GM19467 (cell line): ENCODE data around the gene TMPRSS2.
"Not testable (repeated sequence)": the region's sequence is repeated elsewhere in the genome, so short reads cannot be mapped to it uniquely, and the experiment has no call there.

Experiments
- ATAC-seq: cut with Tn5 transposase; IDR thresholded peaks from one replicate; pipeline ENCODE4 v1.9.1; 2021; ENCODE audit warnings: mild to moderate bottlenecking, moderate library complexity; ENCODE audit not compliant: unreplicated experiment

The TMPRSS2 gene

DNA sequence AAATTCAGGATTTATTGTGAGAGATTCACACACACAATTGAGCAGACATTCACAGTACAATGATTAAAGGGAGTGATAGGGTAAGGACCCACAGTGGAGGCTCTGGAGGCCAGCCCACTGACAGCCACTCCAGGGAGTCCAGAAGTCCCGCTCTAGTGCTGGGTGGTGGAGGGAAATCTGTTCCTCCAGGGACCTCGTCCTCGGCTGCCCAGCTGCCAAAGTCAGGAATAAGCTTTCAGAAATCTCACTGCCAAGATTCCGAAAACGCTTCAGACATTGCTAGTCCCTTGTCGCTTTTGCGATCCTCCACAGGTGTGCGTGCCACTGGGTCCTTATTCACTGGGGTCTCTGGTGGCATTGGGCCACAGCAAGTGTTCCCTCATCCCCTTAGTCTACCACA lies 79.6 kb downstream of the TMPRSS2 start:
- ATAC-seq: no peak

DNA sequence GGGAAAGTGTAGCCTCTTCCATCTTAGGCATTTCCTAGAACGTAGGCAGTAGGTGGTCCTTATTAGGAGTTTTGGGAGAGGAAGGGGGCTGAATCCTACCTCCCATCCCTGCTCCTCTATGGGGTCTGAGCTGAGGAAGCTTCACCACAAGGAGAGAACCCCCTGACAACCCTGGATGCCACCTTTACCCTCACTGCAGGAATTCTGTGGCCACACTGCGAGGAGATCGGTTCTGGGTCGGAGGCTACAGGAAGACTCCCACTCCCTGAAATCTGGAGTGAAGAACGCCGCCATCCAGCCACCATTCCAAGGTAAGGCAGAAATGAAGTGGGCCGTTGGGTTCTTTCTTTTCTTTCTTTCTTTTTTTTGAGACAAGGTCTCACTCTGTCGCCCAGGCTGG lies 80.4 kb downstream of the TMPRSS2 start:
- ATAC-seq: no peak

DNA sequence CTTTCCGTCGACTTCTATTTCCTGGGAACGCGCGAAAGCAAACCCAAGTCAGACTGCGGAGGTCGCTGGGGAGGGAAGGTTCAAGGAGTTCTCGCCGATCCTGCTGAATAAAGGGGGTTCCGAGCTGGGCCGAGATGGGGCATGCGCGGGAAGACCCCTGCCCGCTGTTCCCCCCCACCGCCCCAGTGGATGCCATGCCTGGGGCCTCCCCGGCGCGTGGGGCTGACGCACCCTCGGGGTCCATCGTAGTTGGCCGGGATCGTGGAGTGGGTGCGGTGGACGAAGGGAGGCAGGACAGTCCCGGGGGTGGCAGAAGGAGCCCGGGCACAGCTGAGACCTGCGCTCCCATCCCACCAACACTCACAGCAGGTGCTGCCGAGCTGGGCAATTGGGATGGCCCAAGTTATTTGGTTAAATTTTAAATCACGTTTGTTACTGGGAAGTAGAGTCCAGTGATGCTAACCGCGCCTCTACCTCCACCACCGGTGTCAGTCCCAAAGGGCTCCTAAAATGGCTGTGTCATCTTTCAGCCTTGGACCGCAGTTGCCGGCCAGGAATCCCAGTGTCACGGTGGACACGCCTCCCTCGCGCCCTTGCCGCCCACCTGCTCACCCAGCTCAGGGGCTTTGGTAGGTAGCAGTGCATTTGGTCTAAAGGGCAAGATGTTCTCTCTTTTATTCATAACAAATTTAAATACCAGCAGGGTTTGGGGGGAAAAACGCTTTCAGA lies 81.1 kb downstream of the TMPRSS2 start:
- no peak for ATAC-seq

DNA sequence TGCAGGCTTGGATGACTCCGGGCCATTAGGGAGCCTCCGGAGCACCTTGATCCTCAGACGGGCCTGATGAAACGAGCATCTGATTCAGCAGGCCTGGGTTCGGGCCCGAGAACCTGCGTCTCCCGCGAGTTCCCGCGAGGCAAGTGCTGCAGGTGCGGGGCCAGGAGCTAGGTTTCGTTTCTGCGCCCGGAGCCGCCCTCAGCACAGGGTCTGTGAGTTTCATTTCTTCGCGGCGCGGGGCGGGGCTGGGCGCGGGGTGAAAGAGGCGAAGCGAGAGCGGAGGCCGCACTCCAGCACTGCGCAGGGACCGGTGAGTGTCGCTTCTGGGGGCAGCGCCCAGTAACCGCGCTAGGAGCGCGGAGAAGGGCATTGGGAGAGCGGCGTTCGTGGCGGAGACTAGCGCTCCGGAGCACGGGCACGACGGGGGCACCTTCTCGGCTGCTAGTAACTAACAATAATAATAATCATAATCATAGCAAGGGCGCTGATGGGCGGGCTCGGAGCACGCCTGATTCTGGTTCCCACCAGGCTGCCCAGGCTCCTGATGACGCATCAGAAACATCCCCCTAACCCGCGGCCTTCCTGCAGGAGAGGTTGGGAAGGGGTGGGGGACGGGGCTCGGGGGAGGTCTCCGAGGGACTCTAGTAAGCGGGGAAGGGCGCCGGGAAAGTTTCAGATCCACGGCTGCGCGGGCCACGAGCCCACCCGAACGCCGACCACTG lies 81.8 kb downstream of the TMPRSS2 start, which contains the start of gene MX1:
TSS of gene MX1 (plus strand) at position 286 of the 722 bp plus-strand sequence. CDS start 5,832 bp downstream, outside the sequence.
- ATAC-seq: peak; percentile 85

DNA sequence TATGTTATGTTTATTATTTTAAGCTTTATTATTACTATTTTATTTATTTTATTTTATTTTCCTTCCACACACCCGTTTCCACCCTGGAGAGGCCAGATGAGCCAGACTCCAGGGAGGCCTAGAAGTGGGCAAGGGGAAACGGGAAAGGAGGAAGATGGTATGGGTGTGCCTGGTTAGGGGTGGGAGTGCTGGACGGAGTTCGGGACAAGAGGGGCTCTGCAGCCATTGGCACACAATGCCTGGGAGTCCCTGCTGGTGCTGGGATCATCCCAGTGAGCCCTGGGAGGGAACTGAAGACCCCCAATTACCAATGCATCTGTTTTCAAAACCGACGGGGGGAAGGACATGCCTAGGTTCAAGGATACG lies 82.4 kb downstream of the TMPRSS2 start:
- ATAC-seq: no peak

DNA sequence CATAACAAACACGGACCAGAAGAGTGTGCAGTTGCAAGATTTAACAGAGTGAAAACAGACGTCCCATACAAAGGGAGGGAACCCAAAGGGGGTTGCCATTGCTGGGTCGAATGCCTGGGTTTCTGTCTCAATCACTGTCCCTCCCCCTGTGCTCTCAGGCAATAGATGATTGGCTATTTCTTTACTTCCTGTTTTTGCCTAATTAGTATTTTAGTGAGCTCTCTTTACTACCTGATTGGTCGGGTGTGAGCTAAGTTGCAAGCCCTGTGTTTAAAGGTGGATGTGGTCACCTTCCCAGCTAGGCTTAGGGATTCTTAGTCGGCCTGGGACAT lies 84.7 kb downstream of the TMPRSS2 start:
- ATAC-seq: not testable (repeated sequence)

DNA sequence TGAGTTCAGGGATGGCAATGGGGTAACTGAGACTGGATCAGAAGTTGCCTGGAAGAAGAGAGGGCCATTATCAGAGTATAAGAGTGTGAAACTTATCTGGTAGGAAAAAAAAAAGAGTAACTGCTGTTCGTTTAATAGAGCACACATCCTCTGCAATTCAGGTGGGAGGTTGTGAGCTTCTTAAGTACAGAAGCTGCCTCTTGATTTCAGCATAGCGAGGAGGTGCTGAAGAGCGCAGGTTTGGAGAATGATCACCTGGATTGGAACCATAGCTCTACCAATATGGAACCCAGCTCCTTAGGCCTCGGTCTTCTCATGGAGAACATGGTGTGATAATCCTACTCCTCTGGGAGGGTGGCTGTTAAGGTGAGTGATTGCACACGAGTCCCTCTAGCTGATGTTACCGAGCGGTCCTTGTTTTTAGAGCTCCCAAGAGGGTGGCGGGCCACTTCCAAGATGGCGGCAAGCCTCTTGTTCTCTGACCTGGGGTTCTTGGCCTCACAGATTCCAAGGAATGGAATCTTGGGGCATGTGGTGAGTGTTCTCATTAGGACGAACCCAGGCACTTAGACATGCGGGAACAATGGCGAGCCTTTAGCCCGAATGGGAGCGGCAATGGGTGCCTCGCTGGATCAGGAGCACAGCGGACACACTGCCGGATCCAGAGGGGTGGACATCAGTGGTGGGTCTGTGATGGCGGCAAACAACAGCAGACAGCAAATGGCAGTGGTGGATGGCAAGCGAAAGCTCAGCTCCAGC lies 85.2 kb downstream of the TMPRSS2 start:
- ATAC-seq: no peak

DNA sequence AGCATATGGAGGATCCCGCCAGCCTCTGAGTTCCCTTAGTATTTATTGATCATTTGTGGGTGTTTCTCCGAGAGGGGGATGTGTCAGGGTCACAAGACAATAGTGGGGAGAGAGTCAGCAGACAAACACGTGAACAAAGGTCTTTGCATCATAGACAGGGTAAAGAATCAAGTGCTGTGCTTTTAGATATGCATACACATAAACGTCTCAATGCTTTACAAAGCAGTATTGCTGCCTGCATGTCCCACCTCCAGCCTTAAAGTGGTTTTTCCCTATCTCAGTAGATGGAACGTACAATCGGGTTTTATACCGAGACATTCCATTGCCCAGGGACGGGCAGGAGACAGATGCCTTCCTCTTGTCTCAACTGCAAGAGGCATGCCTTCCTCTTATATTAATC lies 87.0 kb downstream of the TMPRSS2 start:
- not testable (repeated sequence) for ATAC-seq

DNA sequence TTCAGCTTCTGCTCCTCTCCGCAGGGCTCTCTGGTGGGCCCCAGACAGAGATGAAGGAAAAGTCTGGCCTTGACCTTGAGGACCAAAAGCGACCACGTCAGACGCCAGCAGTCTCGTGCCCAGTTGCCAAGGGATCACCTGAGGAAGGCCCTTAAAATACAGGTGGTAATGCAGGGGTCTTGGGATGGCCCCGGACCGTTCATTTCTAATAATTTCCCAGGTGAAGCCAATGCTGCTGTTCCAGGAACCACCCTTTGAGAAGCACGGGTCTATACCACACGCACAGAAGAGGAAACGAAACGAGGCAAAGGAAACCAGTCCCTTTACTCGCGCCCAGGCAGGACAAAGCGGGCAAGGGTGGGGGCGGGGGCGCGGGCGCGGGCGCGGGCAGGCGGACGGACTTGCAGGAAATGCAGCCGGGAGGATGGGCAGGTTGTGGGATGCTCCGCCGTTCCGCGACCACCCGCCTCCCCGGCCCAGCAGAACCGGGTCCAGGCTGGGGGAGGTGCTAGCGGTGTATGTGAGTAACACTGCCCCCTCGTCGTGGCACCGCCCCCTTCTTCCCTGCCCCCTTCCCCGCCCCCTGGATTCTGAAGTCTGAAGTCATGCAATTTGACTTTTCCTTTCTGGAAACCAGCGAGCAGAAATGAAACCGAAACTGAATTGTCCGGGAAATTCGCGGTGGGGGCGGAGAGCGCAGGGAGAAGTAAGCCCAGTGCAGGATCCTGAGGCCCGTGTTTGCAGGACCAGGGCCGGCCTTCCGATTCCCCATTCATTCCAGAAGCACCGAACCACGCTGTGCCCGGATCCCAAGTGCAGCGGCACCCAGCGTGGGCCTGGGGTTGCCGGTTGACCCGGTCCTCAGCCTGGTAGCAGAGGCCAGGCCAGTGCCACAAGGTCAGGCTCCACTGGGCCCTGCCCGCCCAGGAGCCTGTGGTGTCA lies 87.8 kb downstream of the TMPRSS2 start:
- peak; percentile 81 for ATAC-seq

DNA sequence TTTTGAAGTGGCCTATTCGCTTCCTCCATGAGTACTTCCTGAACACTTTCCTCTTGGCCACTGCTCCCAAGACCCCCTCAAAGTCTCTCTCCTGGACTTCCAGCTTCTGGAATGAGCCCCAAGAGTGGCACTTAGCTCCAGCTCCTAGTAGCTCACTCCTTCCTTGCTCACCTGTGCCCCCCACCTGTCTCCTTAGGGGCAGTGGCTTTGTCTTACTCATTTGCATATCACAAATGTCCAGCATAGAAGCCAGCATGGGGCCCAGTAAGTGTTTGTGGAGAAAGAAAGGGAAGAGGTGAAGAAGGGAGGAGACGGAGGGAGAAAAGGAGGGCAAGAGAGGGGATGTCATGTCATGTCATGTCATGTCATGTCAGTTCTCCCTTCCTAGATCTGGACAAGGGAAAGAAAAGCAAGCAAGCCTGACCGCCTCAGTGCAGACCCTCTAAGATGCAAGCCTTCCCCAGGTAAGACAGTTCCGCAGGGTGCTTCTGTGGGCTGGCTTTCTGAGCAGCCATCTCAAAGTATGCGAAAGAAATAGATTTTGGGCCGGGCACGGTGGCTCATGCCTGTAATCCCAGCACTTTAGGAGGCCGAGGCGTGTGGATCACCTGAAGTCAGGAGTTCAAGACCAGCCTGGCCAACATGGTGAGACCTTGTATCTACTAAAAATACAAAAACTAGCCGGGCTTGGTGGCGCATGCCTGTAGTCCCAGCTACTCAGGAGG lies 88.8 kb downstream of the TMPRSS2 start:
- ATAC-seq: no peak

DNA sequence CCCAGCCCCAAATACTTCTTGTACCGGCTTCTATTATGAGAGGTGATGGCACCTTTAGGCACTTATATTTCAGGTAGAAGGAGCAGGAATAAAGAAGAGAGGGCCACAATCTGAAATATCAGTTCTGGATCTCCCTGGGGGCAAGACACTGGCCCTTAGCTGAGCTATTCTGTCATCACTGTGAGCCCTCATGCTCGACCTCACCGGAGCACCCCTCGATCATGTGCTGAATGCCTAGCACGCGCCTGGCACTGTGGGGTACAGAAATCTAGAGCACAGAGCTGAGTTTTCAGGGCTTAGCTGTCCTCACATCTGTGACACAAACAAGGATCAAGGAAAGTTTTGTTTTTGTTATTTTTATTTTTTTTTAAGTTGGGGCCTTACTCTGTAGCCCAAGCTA lies 89.6 kb downstream of the TMPRSS2 start:
- ATAC-seq: no peak

DNA sequence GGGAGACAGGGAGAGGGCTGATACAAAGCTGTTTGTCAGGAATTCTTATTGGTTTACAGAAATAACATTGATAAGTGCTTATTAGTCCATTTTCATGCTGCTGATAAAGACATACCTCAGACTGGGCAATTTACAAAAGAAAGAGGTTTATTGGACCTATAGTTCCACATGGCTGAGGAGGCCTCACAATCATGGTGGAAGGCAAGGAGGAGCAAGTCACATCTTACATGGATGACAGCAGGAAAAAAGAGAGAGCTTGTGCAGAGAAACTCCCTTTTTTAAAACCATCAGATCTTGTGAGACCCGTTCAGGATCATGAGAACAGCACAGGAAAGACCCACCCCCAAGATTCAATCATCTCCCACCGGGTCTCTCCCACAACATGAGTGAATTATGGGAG lies 90.5 kb downstream of the TMPRSS2 start:
- not testable (repeated sequence) for ATAC-seq
